NCI-H526 treated with DMSO at 0.1 percent for 48 hours (cell line): ENCODE measurements around the gene PEX6.
"Not testable (repeated sequence)": the region's sequence is repeated elsewhere in the genome, so short reads cannot be mapped to it uniquely, and the experiment has no call there.

Source experiments
- DNase-seq: peaks from one replicate; lab custom pipeline; 2025; lab: John Stamatoyannopoulos, UW

Gene PEX6

GRCh38 chr6:42978839-42979522 is at the start of gene PEX6:
TSS of gene PEX6 (minus strand) at chr6:42979181. CDS start at chr6:42979150, 31 bp downstream.
- DNase-seq = peak; percentile 80

DNA sequence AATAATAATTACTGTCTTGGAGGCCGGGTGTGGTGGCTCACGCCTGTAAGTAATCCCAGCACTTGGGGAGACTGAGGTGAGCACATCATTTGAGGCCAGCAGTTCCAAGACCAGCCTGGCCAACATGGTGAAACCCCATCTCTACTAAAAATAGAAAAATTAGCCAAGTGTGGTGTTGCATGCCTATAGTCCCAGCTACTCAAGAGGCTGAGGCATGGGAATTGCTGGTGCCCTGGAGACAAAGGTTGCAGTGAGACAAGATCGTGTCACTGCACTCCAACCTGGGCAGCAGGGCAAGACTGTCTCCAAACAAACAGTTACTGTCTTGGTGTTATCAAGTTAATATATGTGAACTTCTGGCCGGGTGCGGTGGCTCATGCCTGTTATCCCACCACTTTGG is 47.4 kb upstream of the PEX6 start:
- DNase-seq = no peak

GRCh38 chr6:43024436-43024835 is 45.5 kb upstream of the PEX6 start:
- no peak for DNase-seq

GRCh38 chr6:43021270-43022047 is 42.5 kb upstream of the PEX6 start, which contains the start of gene RRP36:
TSS of gene RRP36 (plus strand) at chr6:43021623. CDS start at chr6:43021655, 32 bp downstream.
- DNase-seq = no peak

- DNase-seq = no peak
These were observed 41.9 kb upstream of the PEX6 start for GRCh38 chr6:43020847-43021246.

DNA sequence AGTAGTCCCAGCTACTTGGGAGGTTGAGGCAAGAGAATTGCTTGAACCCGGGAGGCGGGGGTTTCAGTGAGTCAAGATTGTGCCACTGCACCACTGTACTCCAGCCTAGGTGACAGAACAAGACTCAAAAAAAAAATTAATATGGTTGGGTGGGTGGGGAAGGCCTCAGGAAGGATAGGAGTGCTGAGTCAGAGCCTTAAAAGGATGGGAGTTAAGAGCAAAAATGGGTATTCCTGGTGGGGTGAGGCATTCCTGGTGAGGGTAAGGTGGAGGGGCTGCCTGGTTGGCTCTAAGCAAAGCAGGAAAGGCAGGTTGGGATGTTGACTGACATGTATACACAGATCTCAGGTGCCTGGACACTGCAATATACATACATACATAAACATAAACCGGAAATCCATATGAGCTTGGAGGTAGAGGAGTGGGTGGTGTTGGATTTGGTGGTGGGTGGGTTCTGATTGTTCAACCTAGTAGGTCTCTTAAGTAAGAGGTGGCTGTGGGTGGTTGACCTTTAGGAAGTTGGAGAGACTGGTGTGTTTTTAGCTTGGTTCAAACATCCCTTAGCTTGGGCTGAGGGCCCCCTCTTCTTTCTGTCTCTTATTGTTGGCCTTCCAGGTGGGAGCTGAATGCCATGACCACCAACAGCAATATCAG is 41.2 kb upstream of the PEX6 start:
- no peak for DNase-seq

- no peak for DNase-seq
These were observed 40.2 kb upstream of the PEX6 start for GRCh38 chr6:43019152-43019551.

DNA sequence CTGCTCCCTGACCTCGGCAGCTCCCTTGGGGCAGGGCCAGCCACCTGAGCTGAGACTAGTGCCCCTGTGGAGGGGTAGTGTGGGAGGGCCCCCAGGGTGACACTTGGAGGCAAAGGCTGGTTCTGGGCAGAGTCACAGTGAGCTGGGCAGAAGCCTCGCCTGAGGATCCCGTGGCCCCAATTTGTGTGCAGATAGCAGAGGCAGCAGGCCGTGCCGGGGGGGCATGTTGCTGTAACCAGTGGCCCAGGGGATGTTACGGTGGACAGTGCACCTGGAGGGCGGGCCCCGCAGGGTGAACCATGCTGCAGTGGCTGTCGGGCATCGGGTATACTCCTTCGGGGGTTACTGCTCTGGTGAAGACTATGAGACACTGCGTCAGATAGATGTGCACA is 38.0 kb upstream of the PEX6 start:
- no peak for DNase-seq

- DNase-seq = no peak
These were observed 37.4 kb upstream of the PEX6 start for GRCh38 chr6:43016176-43016942.

GRCh38 chr6:43014434-43014909 is 35.5 kb upstream of the PEX6 start:
- no peak for DNase-seq

GRCh38 chr6:43013843-43014433 is 35.0 kb upstream of the PEX6 start, which contains the start of the genes KLHDC3 and MEA1:
TSS of gene KLHDC3 (plus strand) at chr6:43014249. CDS start at chr6:43017193, 2,944 bp downstream.
TSS of gene MEA1 (minus strand) at chr6:43013946. CDS start at chr6:43013813, 133 bp downstream.
- DNase-seq = peak; percentile 99

GRCh38 chr6:43013097-43013842 is 34.3 kb upstream of the PEX6 start:
- no peak for DNase-seq

DNA sequence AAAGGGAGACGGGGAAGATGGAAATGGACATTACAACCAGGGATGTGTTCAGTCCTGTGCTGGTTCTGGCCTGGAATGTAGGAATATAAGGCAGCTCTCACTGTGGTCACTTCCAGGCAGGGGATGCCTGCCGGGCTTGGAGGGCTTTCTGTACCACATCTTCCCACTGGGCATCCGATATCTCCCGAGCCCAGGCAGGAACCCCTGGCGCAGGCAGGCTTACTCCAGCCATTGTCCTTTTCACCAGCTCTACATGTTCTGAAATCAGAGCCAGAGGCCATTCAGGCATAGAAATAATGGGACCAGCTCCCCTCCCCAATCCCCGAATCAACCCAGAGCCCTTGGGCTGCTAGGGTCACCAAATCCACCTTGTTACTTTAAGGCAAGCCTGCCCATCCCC is 33.4 kb upstream of the PEX6 start:
- DNase-seq = no peak

DNA sequence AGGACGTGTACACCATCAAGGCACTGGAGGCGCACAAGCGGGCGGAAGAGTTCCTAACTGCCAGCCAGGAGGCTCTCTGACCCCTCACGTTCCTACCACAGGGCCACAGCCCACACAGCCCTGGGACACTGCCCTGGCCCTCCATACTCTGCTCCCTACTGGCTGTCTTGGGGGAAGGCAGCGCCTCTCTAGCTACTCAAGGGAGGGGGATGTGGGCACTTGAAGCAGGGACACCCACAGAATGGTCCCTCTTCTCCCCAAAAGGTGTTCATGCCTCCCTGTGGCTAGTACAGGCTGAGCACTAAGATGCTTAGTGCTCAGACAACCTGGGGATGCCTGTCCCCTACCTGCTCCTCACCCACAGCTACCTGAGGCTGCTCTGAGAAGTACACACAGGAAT is 32.2 kb upstream of the PEX6 start:
- DNase-seq = no peak

DNA sequence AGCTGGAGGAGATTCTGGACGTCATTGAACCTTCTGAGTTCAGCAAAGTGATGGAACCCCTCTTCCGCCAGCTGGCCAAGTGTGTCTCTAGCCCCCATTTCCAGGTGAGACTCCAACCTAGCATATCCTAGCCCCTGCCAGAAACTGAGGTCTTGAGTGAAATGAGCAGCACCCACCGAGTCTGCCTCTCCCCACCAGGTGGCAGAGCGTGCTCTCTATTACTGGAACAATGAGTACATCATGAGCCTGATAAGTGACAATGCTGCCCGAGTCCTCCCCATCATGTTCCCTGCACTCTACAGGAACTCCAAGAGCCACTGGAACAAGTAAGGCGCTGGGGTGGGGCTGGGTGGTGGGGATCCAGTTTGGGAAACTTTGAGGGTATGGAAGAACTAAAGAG is 30.1 kb upstream of the PEX6 start:
- peak; percentile 10 for DNase-seq

DNA sequence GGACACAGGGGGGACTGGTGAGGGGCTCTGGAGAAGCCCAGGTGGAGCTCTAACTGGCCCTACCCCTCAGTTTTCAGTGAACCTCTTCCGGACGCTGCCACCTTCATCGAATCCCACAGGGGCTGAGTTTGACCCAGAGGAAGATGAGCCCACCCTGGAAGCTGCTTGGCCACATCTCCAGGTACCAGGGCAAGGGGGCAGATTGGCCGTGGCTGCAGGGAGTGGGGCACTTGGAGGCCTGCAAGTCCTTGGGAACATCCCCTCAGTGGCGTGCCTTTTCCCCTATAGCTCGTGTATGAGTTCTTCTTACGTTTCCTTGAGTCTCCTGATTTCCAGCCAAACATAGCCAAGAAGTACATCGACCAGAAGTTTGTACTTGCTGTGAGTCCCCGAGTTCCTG is 28.1 kb upstream of the PEX6 start:
- no peak for DNase-seq

GRCh38 chr6:43006251-43006650 is 27.3 kb upstream of the PEX6 start:
- no peak for DNase-seq

GRCh38 chr6:43005844-43006243 is 26.9 kb upstream of the PEX6 start:
- no peak for DNase-seq

DNA sequence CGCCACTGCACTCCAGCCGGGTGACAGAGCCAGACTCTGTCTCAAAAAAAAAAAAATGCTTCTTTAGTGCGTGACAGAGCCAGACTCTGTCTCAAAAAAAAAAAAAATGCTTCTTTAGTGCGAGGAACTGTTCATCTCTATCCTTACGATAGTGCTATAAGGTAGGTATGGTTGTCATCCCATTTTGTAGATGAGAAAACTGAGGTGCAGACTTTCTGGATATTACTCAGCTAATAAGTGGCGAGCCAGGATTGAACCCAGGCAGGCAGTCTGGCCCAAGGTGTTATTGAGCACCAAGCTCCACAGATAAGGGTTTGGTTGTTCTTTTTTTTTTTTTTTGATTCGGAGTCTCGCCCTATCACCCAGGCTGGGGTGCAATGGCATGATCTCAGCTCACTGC is 22.9 kb upstream of the PEX6 start:
- no peak for DNase-seq

DNA sequence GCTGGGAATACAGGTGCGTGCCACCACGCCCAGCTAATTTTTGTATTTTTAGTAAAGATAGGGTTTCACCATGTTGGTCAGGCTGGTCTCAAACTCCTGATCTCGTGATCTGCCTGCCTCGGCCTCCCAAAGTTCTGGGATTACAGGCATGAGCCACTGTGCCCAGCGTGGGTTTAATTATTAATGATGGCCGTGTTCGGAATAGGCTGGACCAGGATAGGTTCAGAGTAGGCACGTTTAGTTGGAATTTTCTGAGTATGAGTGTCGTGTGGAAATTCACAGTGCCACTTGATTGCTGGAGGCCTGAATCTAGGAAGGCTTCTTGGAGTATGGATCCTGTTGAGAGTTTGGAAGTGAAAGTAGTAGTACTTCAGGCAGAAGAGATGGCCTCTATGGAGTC is 19.2 kb upstream of the PEX6 start:
- DNase-seq = not testable (repeated sequence)

GRCh38 chr6:42996513-42996912 is 17.5 kb upstream of the PEX6 start:
- DNase-seq = no peak
